Hepatocyte (in vitro differentiated cells): Measurements from ENCODE around the gene FCRLA. TPM values are rescaled to one million over a fixed set of nuclear protein-coding genes. Genes with fewer than 3 reads are reported as not detected.
"Not testable (repeated sequence)": the region's sequence is repeated elsewhere in the genome, so short reads cannot be mapped to it uniquely, and the experiment has no call there.

Experiments used
- DNase-seq: peaks from one replicate; pipeline ENCODE4 v3.0.0-alpha.2; 2016; ENCODE audit warnings: low spot score
- H2AFZ ChIP-seq: fragments of 200-600 bp; sonication (generic); 2 replicates; pipeline ENCODE4 v1.6.0; 2016; ENCODE audit warnings: antibody characterized with exemption, mild to moderate bottlenecking
- H3K27ac ChIP-seq: fragments of 200-600 bp; sonication (generic); 2 replicates; pipeline ENCODE4 v1.5.1; 2016; ENCODE audit warnings: mild to moderate bottlenecking
- H3K27me3 ChIP-seq: fragments of 200-600 bp; sonication (generic); 2 replicates; pipeline ENCODE4 v1.6.1; 2016
- H3K36me3 ChIP-seq: fragments of 200-600 bp; sonication (generic); replicated peaks from 2 replicates; pipeline ENCODE4 v1.5.1; 2016; ENCODE audit warnings: low read depth; ENCODE audit not compliant: insufficient read depth
- H3K4me1 ChIP-seq: fragments of 200-600 bp; sonication (generic); 2 replicates; pipeline ENCODE4 v1.5.1; 2016; ENCODE audit warnings: mild to moderate bottlenecking, moderate library complexity; ENCODE audit not compliant: insufficient read depth
- H3K4me2 ChIP-seq: fragments of 200-600 bp; sonication (generic); 2 replicates; pipeline ENCODE4 v1.6.0; 2016
- H3K4me3 ChIP-seq: fragments of 200-600 bp; sonication (generic); 2 replicates; pipeline ENCODE4 v1.5.1; 2016; ENCODE audit warnings: mild to moderate bottlenecking
- H3K79me2 ChIP-seq: fragments of 200-600 bp; sonication (generic); 2 replicates; pipeline ENCODE4 v1.6.0; 2017; ENCODE audit warnings: mild to moderate bottlenecking
- H3K9me2 ChIP-seq: fragments of 200-600 bp; sonication (generic); replicated peaks from 2 replicates; pipeline ENCODE4 v1.6.0; 2017; ENCODE audit warnings: mild to moderate bottlenecking; ENCODE audit not compliant: insufficient read depth
- H3K9me3 ChIP-seq: fragments of 200-600 bp; sonication (generic); 2 replicates; pipeline ENCODE4 v1.5.1; 2016; ENCODE audit warnings: low read depth, mild to moderate bottlenecking
- H4K20me1 ChIP-seq: fragments of 200-600 bp; sonication (generic); 2 replicates; pipeline ENCODE4 v1.6.0; 2016; ENCODE audit warnings: mild to moderate bottlenecking; ENCODE audit not compliant: insufficient read depth, poor library complexity, severe bottlenecking
- EZH2 ChIP-seq: fragments of 200-600 bp; sonication (generic); IDR thresholded peaks from 2 replicates; pipeline ENCODE4 v1.6.1; 2016; ENCODE audit warnings: antibody characterized with exemption, mild to moderate bottlenecking, borderline replicate concordance
- EZH2phosphoT487 ChIP-seq: fragments of 200-600 bp; sonication (generic); IDR thresholded peaks from one replicate; pipeline ENCODE4 v1.6.1; 2018; ENCODE audit warnings: antibody characterized with exemption, mild to moderate bottlenecking, low read depth, moderate library complexity; ENCODE audit not compliant: unreplicated experiment, severe bottlenecking
- WGBS: methylation state at CpG from one replicate; pipeline ENCODE4 v1.1.6; 2016; ENCODE audit warnings: low lambda C conversion rate; ENCODE audit errors: missing lambda C conversion rate; 5-methylcytosine and 5-hydroxymethylcytosine counted together
- polyA plus RNA-seq: library from polyadenylated mRNA; unstranded; fragments of >200 nt; fragmentation: Nextera tagmentation; extraction: Ambion mirVana; gene quantifications from 2 replicates; pipeline ENCODE4 v1.2.1, GENCODE V29; 2016
- total RNA-seq: library from RNA; depleted of rRNA; stranded (reverse); fragments of >200 nt; gene quantifications from 2 replicates; pipeline ENCODE4 v1.2.3, GENCODE V29; 2014
- TF ChIP-seq, protein P1 (sequence below): fragments of 200-600 bp; sonication (generic); IDR thresholded peaks from 2 replicates; pipeline ENCODE4 v1.5.1; 2016; ENCODE audit warnings: antibody characterized with exemption, mild to moderate bottlenecking; ENCODE audit not compliant: poor library complexity

FCRLA gene
- total and polyA plus RNA-seq, 2 experiments from 2014 or later: 0.31 to 3.0 TPM

DNA sequence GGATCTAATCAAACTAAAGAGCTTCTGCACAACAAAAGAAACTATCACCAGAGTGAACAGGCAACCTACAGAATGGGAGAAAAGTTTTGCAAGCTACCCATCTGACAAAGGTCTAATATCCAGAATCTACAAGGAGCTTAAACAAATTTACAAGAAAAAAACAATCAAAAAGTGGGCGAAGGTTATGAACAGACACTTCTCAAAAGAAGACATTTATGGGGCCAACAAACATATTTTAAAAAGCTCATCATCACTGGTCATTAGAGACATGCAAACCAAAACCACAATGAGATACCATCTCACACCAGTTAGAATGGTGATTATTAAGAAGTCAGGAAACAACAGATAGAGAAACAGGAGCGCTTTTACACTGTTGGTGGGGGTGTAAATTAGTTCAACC, 8.7 kb upstream of the FCRLA start:
- not testable (repeated sequence) for H3K79me2 ChIP-seq, H3K4me2 ChIP-seq, H3K9me3 ChIP-seq, H3K36me3 ChIP-seq, DNase-seq, H3K27ac ChIP-seq, H3K4me1 ChIP-seq, H4K20me1 ChIP-seq, H3K27me3 ChIP-seq, H2AFZ ChIP-seq, H3K9me2 ChIP-seq, H3K4me3 ChIP-seq
- WGBS: 90% methylated on average over 2 of the region's 2 CpGs

DNA sequence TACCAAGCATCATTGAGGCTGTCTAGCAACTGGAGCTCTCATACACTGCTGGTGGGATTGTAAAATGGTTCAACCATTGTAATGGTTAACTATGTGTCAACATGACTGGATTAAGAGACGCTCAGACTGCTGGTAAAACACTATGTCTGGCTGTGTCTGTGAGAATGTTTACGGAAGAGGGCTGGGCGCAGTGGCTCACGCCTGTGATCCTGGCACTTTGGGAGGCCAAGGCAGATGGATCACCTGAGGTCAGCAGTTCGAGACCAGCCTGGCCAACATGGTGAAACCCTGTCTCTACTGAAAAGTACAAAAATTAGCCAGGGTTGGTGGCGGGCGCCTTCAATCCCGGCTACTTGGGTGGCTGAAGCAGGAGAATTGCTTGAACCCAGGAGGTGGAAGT, 4.8 kb upstream of the FCRLA start:
- H3K79me2 ChIP-seq: no peaks in the 10 kb centered on the region
- H3K4me1 ChIP-seq: no peaks in the 10 kb centered on the region
- no peak overlapping the region for H3K4me2 ChIP-seq
- TF ChIP-seq, protein P1, sequence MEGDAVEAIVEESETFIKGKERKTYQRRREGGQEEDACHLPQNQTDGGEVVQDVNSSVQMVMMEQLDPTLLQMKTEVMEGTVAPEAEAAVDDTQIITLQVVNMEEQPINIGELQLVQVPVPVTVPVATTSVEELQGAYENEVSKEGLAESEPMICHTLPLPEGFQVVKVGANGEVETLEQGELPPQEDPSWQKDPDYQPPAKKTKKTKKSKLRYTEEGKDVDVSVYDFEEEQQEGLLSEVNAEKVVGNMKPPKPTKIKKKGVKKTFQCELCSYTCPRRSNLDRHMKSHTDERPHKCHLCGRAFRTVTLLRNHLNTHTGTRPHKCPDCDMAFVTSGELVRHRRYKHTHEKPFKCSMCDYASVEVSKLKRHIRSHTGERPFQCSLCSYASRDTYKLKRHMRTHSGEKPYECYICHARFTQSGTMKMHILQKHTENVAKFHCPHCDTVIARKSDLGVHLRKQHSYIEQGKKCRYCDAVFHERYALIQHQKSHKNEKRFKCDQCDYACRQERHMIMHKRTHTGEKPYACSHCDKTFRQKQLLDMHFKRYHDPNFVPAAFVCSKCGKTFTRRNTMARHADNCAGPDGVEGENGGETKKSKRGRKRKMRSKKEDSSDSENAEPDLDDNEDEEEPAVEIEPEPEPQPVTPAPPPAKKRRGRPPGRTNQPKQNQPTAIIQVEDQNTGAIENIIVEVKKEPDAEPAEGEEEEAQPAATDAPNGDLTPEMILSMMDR: no peak
- no peak for TF ChIP-seq EZH2phosphoT487
- no peak for TF ChIP-seq EZH2
- no peaks in the 10 kb centered on the region for H3K9me2 ChIP-seq
- H3K27ac ChIP-seq: no peak overlapping the region
- 60% methylated on average over 8 of the region's 8 CpGs for WGBS
- peak; percentile 74 for DNase-seq
- H3K36me3 ChIP-seq: no peaks in the 10 kb centered on the region
- no peaks in the 10 kb centered on the region for H3K27me3 ChIP-seq
- no peak overlapping the region for H2AFZ ChIP-seq
- no peak overlapping the region for H3K4me3 ChIP-seq
- no peaks in the 10 kb centered on the region for H3K9me3 ChIP-seq
- H4K20me1 ChIP-seq: no peaks in the 10 kb centered on the region

DNA sequence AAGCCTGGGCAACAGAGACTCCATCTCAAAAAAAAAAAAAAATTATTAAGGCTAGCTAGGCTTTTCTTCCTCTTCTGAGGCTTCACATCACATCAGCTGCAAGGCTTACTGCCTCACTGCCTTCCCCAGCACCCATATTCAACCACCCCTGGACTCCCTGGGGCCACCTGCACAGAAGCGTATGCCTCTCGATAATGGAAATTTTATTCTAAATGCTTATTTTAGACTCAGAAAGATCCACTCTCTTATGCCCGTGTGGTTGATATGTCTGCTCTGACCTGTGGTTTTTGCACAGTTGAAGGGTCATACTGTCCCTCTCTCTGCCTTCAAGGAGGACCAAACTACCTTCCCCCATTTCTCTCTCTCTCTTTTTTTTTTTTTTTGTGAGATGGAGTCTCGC, 1.5 kb upstream of the FCRLA start:
- Histone ChIP-seq H3K9me2 (no peaks in the 10 kb centered on the region), H3K4me3 (no peak overlapping the region), H3K79me2 (no peaks in the 10 kb centered on the region), H4K20me1 (no peaks in the 10 kb centered on the region), H2AFZ (no peak overlapping the region), H3K27ac (no peak overlapping the region), H3K27me3 (no peaks in the 10 kb centered on the region), H3K36me3 (no peaks in the 10 kb centered on the region), H3K4me1 (no peaks in the 10 kb centered on the region), H3K4me2 (no peak overlapping the region), H3K9me3 (no peaks in the 10 kb centered on the region)
- WGBS: 86% methylated on average over 4 of the region's 4 CpGs
- TF ChIP-seq, protein P1: no peak
- no peak for TF ChIP-seq EZH2
- no peak for TF ChIP-seq EZH2phosphoT487
- no peak for DNase-seq

DNA sequence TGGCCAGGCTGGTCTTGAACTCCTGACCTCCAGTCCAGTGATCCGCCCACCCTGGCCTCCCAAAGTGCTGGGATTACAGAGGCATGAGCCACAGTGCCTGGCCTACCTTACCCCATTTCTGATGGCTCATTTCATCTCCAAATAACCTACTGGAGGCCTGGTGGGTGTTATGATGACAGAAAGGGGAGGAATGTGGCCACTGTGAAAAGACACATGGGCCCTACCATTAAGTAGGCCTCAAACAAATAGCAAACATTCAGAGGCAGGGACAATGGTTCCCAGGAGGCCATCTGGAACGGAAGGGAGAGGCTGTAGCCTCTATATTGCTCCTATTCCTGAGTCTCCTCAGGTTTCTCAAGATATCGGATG, 932 bp upstream of the FCRLA start:
- no peak overlapping the region for H2AFZ ChIP-seq
- H3K4me2 ChIP-seq: no peak overlapping the region
- no peak overlapping the region for H3K27ac ChIP-seq
- no peak overlapping the region for H3K4me3 ChIP-seq
- 83% methylated on average over 3 of the region's 3 CpGs for WGBS
- H3K27me3 ChIP-seq: no peaks in the 10 kb centered on the region
- H3K36me3 ChIP-seq: no peaks in the 10 kb centered on the region
- TF ChIP-seq EZH2phosphoT487 (no peak), EZH2 (no peak)
- TF ChIP-seq, protein P1: no peak
- no peaks in the 10 kb centered on the region for H3K4me1 ChIP-seq
- no peaks in the 10 kb centered on the region for H3K79me2 ChIP-seq
- no peaks in the 10 kb centered on the region for H3K9me3 ChIP-seq
- no peak for DNase-seq
- no peaks in the 10 kb centered on the region for H3K9me2 ChIP-seq
- H4K20me1 ChIP-seq: no peaks in the 10 kb centered on the region
